Thoracic aorta (tissue), 2 donors: Measurements from ENCODE around the gene PLEK2. TPM values are rescaled to one million over a fixed set of nuclear protein-coding genes. Genes with fewer than 3 reads are reported as not detected.

Experiments
- ATAC-seq: fragments of 150-250 bp; one replicate; pipeline ENCODE4 v1.8.0; 2017; ENCODE audit warnings: low read depth; ENCODE audit not compliant: insufficient number of reproducible peaks, low FRiP score
- DNase-seq: peaks from one replicate; pipeline ENCODE4 v3.0.0-alpha.2; 2020; ENCODE audit warnings: low spot score
- H3K27ac ChIP-seq, 2 donors: fragments of 200-600 bp; sonication (generic); 1 replicate in 1 of 2; 2 replicates in 1 of 2; pipeline ENCODE4 v1.5.1; 2016; ENCODE audit warnings: mild to moderate bottlenecking in 2 of 2, moderate library complexity in 2 of 2
- H3K27me3 ChIP-seq: fragments of 200-600 bp; sonication (generic); replicated peaks from 2 replicates; pipeline ENCODE4 v1.6.0; 2016; ENCODE audit warnings: mild to moderate bottlenecking; ENCODE audit not compliant: insufficient read depth
- H3K36me3 ChIP-seq: fragments of 200-600 bp; sonication (generic); one replicate; pipeline ENCODE4 v1.5.1; 2016
- H3K4me1 ChIP-seq, 2 donors: fragments of 200-600 bp; sonication (generic); 1 replicate in 1 of 2; 2 replicates in 1 of 2; pipeline versions ENCODE4 v1.5.1 to v1.6.0; 2016; ENCODE audit warnings: low read depth in 2 of 2, mild to moderate bottlenecking in 1 of 2; ENCODE audit not compliant: control insufficient read depth in 1 of 2
- H3K4me3 ChIP-seq: fragments of 200-600 bp; sonication (generic); 2 replicates; pipeline ENCODE4 v1.5.1; 2016; ENCODE audit warnings: mild to moderate bottlenecking
- H3K9me3 ChIP-seq: fragments of 200-600 bp; sonication (generic); 2 replicates; pipeline ENCODE4 v1.5.1; 2016
- CTCF ChIP-seq: fragments of 200-600 bp; sonication (generic); IDR thresholded peaks from one replicate; pipeline ENCODE4 v1.5.1; 2019; ENCODE audit warnings: antibody characterized with exemption
- total RNA-seq, 2 donors: library from RNA; depleted of rRNA; stranded (reverse); fragments of >200 nt; gene quantifications; one replicate each; pipeline versions ENCODE4 v1.1.0 to v1.2.3, GENCODE V29; 2016

The PLEK2 gene
- total RNA-seq, 2 donors from 2014 or later = 2.0 to 5.9 TPM

GRCh38 chr14:67444395-67444794, 32.4 kb upstream of the PLEK2 start:
- H3K27ac ChIP-seq = no peak overlapping the region
- H3K36me3 ChIP-seq = no peaks in the 10 kb centered on the region
- H3K9me3 ChIP-seq = no peaks in the 10 kb centered on the region
- H3K27me3 ChIP-seq = no peaks in the 10 kb centered on the region
- no peak for ATAC-seq
- no peak for DNase-seq
- TF ChIP-seq CTCF = no peak
- H3K4me1 ChIP-seq = peaks cover 0 to 8% of the 10 kb centered on the region in 2 donors
- H3K4me3 ChIP-seq = no peak overlapping the region

GRCh38 chr14:67442139-67442906, 30.4 kb upstream of the PLEK2 start:
- TF ChIP-seq CTCF = no peak
- Histone ChIP-seq H3K36me3 (no peaks in the 10 kb centered on the region), H3K9me3 (no peaks in the 10 kb centered on the region), H3K27ac (no peak overlapping the region), H3K4me1 (peaks cover 0 to 8% of the 10 kb centered on the region in 2 donors), H3K4me3 (no peak overlapping the region), H3K27me3 (no peaks in the 10 kb centered on the region)
- no peak for DNase-seq
- no peak for ATAC-seq

GRCh38 chr14:67441672-67442071, 29.7 kb upstream of the PLEK2 start:
- Histone ChIP-seq H3K27ac (no peak overlapping the region), H3K4me3 (no peak overlapping the region), H3K9me3 (no peaks in the 10 kb centered on the region), H3K27me3 (no peaks in the 10 kb centered on the region), H3K4me1 (peaks cover 0 to 5% of the 10 kb centered on the region in 2 donors), H3K36me3 (no peaks in the 10 kb centered on the region)
- TF ChIP-seq CTCF = no peak
- ATAC-seq = no peak
- DNase-seq = no peak

- H3K36me3 ChIP-seq = no peaks in the 10 kb centered on the region
- H3K4me3 ChIP-seq = no peak overlapping the region
- DNase-seq (no peak), ATAC-seq (no peak)
- no peak overlapping the region for H3K27ac ChIP-seq
- H3K9me3 ChIP-seq = no peaks in the 10 kb centered on the region
- peaks cover 0 to under 1% of the 10 kb centered on the region in 2 donors for H3K4me1 ChIP-seq
- H3K27me3 ChIP-seq = no peaks in the 10 kb centered on the region
- TF ChIP-seq CTCF = no peak
Measured at GRCh38 chr14:67441256-67441655, 29.3 kb upstream of the PLEK2 start.

DNA sequence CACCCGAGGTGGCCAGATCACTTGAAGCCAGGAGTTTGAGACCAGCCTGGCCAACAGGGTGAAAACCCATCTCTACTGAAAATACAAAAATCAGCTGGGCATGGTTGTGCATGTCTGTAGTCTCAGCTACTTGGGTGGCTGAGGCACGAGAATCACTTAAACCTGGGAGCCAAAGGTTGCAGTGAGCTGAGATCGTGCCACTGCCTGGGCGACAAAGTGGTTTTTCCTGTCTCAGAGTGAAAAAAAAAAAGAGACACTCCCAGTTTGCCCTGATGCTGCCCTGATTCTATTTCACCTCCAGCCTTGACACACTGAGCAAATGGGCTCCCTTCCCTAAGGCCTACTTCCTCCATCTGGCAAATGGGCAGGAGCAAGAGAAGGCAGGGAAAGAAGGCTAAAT, 28.5 kb upstream of the PLEK2 start:
- H3K36me3 ChIP-seq = no peaks in the 10 kb centered on the region

More for the DNA sequence above, 28.5 kb upstream of the PLEK2 start:
- DNase-seq (no peak), ATAC-seq (no peak)
- TF ChIP-seq CTCF = no peak
- Histone ChIP-seq H3K4me1 (no peaks in the 10 kb centered on the region), H3K4me3 (no peak overlapping the region), H3K9me3 (no peaks in the 10 kb centered on the region), H3K27ac (no peak overlapping the region), H3K27me3 (no peaks in the 10 kb centered on the region)
